Measurements from ENCODE around the gene HPSE2. TPM values are rescaled to one million over a fixed set of nuclear protein-coding genes. Genes with fewer than 3 reads are reported as not detected.

HPSE2 gene
- total RNA-seq, 2 experiments from 2014 or later = not detected

DNA sequence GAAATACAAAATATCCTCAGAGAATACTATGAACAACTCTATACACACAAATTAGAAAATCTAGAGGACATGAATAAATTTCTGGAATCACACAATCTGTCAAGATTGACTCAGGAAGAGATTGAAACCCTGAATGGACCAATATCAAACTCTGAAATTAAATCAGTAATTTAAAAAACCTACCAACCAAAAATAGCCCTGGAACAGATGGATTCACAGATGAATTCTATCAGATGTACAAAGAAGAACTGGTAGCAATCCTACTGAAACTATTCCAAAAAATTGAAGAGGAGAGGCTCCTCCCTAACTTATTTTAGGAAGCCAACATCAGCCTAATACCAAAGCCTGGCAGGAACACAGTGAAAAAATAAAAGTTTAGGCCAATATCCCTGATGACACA, 190.0 kb downstream of the HPSE2 start:
- no peaks in the 10 kb centered on the region for H3K4me1 Mint-ChIP-seq (ENCODE audit: low read depth)
- no peak overlapping the region for H3K4me3 Mint-ChIP-seq
- no peak overlapping the region for H3K27ac Mint-ChIP-seq
- ChIA-PET POLR2A (interaction anchor here (0.6 kb wide), 1 partner anchor 578 kb away, joined by 3 read pairs; no protein-coding TSS in a partner anchor), CTCF (no interaction called here)
- TF ChIP-seq, protein P1, sequence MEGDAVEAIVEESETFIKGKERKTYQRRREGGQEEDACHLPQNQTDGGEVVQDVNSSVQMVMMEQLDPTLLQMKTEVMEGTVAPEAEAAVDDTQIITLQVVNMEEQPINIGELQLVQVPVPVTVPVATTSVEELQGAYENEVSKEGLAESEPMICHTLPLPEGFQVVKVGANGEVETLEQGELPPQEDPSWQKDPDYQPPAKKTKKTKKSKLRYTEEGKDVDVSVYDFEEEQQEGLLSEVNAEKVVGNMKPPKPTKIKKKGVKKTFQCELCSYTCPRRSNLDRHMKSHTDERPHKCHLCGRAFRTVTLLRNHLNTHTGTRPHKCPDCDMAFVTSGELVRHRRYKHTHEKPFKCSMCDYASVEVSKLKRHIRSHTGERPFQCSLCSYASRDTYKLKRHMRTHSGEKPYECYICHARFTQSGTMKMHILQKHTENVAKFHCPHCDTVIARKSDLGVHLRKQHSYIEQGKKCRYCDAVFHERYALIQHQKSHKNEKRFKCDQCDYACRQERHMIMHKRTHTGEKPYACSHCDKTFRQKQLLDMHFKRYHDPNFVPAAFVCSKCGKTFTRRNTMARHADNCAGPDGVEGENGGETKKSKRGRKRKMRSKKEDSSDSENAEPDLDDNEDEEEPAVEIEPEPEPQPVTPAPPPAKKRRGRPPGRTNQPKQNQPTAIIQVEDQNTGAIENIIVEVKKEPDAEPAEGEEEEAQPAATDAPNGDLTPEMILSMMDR (IDR thresholded peaks at IDR 0.05) = no peak
- H3K27me3 Mint-ChIP-seq = no peaks in the 10 kb centered on the region
- H3K36me3 Mint-ChIP-seq (ENCODE audit: low read depth) = peaks cover 2% of the 10 kb centered on the region
- intact Hi-C loops (cut with micrococcal nuclease) = no loop called here
- DNase-seq (no peak), ATAC-seq (no peak)
- H3K9me3 Mint-ChIP-seq = peaks cover 15% of the 10 kb centered on the region

GRCh38 chr10:99042051-99042771, 193.4 kb downstream of the HPSE2 start:
- CTCF ChIA-PET = no interaction called here
- H3K36me3 Mint-ChIP-seq (ENCODE audit: low read depth) = peaks cover 2% of the 10 kb centered on the region
- H3K27me3 Mint-ChIP-seq = no peaks in the 10 kb centered on the region
- POLR2A ChIA-PET = no interaction called here
- intact Hi-C loops (cut with micrococcal nuclease) = loop anchor here (5.0 kb wide), 1 partner anchor 575 kb away; no protein-coding TSS in a partner anchor
- no peak for DNase-seq
- TF ChIP-seq, protein P1 (IDR thresholded peaks at IDR 0.05) = no peak
- no peak for ATAC-seq
- H3K4me3 Mint-ChIP-seq = no peak overlapping the region
- no peaks in the 10 kb centered on the region for H3K4me1 Mint-ChIP-seq (ENCODE audit: low read depth)
- peaks cover 13% of the 10 kb centered on the region for H3K9me3 Mint-ChIP-seq
- no peak overlapping the region for H3K27ac Mint-ChIP-seq

DNA sequence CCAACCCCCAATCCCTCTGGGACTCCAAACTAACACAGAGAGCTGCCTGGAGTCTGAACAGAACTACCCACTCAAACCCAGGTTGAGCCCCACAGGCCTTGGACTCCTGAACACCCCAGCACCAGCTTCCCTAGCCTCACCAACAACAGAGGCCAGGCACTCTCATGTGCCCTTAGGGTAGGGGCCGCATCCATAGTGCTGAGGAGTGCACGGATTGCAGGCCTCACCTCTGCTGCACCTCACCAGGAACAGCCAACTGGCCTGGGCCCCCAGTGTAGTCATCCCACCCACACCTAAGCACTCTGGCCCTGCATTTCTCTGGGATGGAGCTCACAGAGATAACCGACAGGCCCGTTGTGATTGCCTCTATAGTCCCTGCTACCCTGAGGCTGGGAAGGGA, 194.2 kb downstream of the HPSE2 start:
- ChIA-PET POLR2A (no interaction called here), CTCF (interaction anchor here (0.8 kb wide), 1 partner anchor 180 kb away, joined by 3 read pairs; no protein-coding TSS in a partner anchor)
- Mint-ChIP-seq H3K4me3 (no peak overlapping the region), H3K27ac (no peak overlapping the region), H3K36me3 (ENCODE audit: low read depth) (peaks cover 2% of the 10 kb centered on the region), H3K27me3 (no peaks in the 10 kb centered on the region), H3K4me1 (ENCODE audit: low read depth) (no peaks in the 10 kb centered on the region), H3K9me3 (peaks cover 13% of the 10 kb centered on the region)
- ATAC-seq = no peak
- TF ChIP-seq, protein P1 (IDR thresholded peaks at IDR 0.05) = no peak
- DNase-seq = no peak
- intact Hi-C loops (cut with micrococcal nuclease) = loop anchor here (5.0 kb wide), 1 partner anchor 574 kb away; no protein-coding TSS in a partner anchor

DNA sequence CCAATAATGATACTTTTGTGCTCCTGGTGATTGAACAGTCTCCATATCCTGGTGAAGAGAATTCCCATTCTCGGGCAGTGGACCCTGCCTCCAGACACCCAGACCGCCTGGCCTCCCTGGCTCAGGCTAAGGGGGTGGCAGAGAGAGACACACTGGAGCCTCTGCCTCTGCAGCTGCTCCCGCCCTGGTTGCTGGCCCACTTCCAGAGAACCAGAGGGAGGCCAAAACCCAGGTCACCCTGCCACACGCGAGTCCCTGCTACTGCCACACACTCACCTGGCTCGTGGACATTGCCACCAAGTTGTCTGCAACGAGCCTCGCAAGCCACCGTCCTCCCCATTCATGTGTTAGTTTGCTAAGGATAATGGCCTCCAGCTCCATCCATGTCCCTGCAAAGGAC, 221.8 kb downstream of the HPSE2 start:
- peaks cover 2% of the 10 kb centered on the region for H3K9me3 Mint-ChIP-seq
- intact Hi-C loops (cut with micrococcal nuclease) = no loop called here
- H3K4me1 Mint-ChIP-seq (ENCODE audit: low read depth) = no peaks in the 10 kb centered on the region
- CTCF ChIA-PET = no interaction called here
- POLR2A ChIA-PET = no interaction called here
- H3K27me3 Mint-ChIP-seq = peaks cover 1% of the 10 kb centered on the region
- H3K4me3 Mint-ChIP-seq = no peak overlapping the region
- H3K27ac Mint-ChIP-seq = no peak overlapping the region
- TF ChIP-seq, protein P1 (IDR thresholded peaks at IDR 0.05) = no peak
- DNase-seq (no peak), ATAC-seq (no peak)
- H3K36me3 Mint-ChIP-seq (ENCODE audit: low read depth) = no peaks in the 10 kb centered on the region

- intact Hi-C loops (cut with micrococcal nuclease) = no loop called here
- TF ChIP-seq, protein P1 (IDR thresholded peaks at IDR 0.05) = no peak
- H3K4me3 Mint-ChIP-seq = no peak overlapping the region
- no peaks in the 10 kb centered on the region for H3K4me1 Mint-ChIP-seq (ENCODE audit: low read depth)
- H3K9me3 Mint-ChIP-seq = peaks cover 10% of the 10 kb centered on the region
- DNase-seq (no peak), ATAC-seq (no peak)
- H3K36me3 Mint-ChIP-seq (ENCODE audit: low read depth) = peaks cover 2% of the 10 kb centered on the region
- H3K27ac Mint-ChIP-seq = no peak overlapping the region
- ChIA-PET CTCF (no interaction called here), POLR2A (interaction anchor here (0.5 kb wide), 1 partner anchor 31 kb away, joined by 3 read pairs; no protein-coding TSS in a partner anchor)
- peaks cover 1% of the 10 kb centered on the region for H3K27me3 Mint-ChIP-seq
Observed at GRCh38 chr10:99010286-99010685, 225.4 kb downstream of the HPSE2 start.
